DOHH2 (cell line): ENCODE data around the gene DCLK1.

ENCODE experiments used
- H3F3A ChIP-seq: fragments of 200-600 bp; sonication (generic), shearing (Covaris generic); 2 replicates; pipeline ENCODE4 v1.6.0; 2016; ENCODE audit warnings: antibody characterized with exemption, mild to moderate bottlenecking; ENCODE audit not compliant: control insufficient read depth, insufficient read depth
- H3K27ac ChIP-seq: fragments of 200-600 bp; sonication (generic); 2 replicates; pipeline ENCODE4 v1.5.1; 2014; ENCODE audit warnings: low read depth, mild to moderate bottlenecking, low read length, moderate library complexity
- H3K27me3 ChIP-seq: fragments of 200-600 bp; sonication (generic); 2 replicates; pipeline ENCODE4 v1.6.1; 2014; ENCODE audit warnings: mild to moderate bottlenecking, low read length, mixed read lengths; ENCODE audit not compliant: control insufficient read depth
- H3K36me3 ChIP-seq: fragments of 200-600 bp; sonication (generic); 2 replicates; pipeline ENCODE4 v1.6.1; 2014; ENCODE audit warnings: mild to moderate bottlenecking, low read length, moderate library complexity, mixed read lengths; ENCODE audit not compliant: control insufficient read depth
- H3K4me1 ChIP-seq: fragments of 200-600 bp; sonication (generic); 2 replicates; pipeline ENCODE4 v1.6.1; 2014; ENCODE audit warnings: mild to moderate bottlenecking, low read length, mixed read lengths; ENCODE audit not compliant: control insufficient read depth
- H3K4me2 ChIP-seq: fragments of 200-600 bp; sonication (generic); 2 replicates; pipeline ENCODE4 v1.6.0; 2014; ENCODE audit warnings: mild to moderate bottlenecking, low read length, moderate library complexity
- H3K4me3 ChIP-seq: fragments of 200-600 bp; sonication (generic); 2 replicates; pipeline ENCODE4 v1.5.1; 2014; ENCODE audit warnings: mild to moderate bottlenecking, low read length, mixed read lengths
- H3K79me2 ChIP-seq: fragments of 200-600 bp; sonication (generic); 2 replicates; pipeline ENCODE4 v1.6.1; 2014; ENCODE audit warnings: mild to moderate bottlenecking, low read length, mixed read lengths; ENCODE audit not compliant: control insufficient read depth
- H3K9me2 ChIP-seq: fragments of 200-600 bp; sonication (generic); replicated peaks from 2 replicates; pipeline ENCODE4 v1.6.1; 2014; ENCODE audit warnings: mild to moderate bottlenecking, low read length, mixed read lengths; ENCODE audit not compliant: control insufficient read depth
- H3K9me3 ChIP-seq: fragments of 200-600 bp; sonication (generic); 2 replicates; pipeline ENCODE4 v1.6.1; 2014; ENCODE audit warnings: antibody characterized with exemption, low read length, mixed read lengths; ENCODE audit not compliant: control insufficient read depth, insufficient read depth
- H4K20me1 ChIP-seq: fragments of 200-600 bp; sonication (generic); 2 replicates; pipeline ENCODE4 v1.6.0; 2014; ENCODE audit warnings: low read depth, mild to moderate bottlenecking, antibody characterized with exemption, low read length, moderate library complexity; ENCODE audit not compliant: control insufficient read depth, insufficient read depth
- EZH2phosphoT487 ChIP-seq: fragments of 200-600 bp; sonication (generic); IDR thresholded peaks from 2 replicates; pipeline ENCODE4 v1.6.1; 2017; ENCODE audit warnings: borderline replicate concordance, mild to moderate bottlenecking, antibody characterized with exemption, low read length, moderate library complexity, mixed read lengths
- TF ChIP-seq, protein P1 (sequence below): fragments of 200-600 bp; sonication (generic); IDR thresholded peaks from one replicate; pipeline ENCODE4 v1.5.1; 2014; ENCODE audit warnings: antibody characterized with exemption, mild to moderate bottlenecking, low read depth, low read length; ENCODE audit not compliant: poor library complexity, severe bottlenecking

DCLK1 gene

DNA sequence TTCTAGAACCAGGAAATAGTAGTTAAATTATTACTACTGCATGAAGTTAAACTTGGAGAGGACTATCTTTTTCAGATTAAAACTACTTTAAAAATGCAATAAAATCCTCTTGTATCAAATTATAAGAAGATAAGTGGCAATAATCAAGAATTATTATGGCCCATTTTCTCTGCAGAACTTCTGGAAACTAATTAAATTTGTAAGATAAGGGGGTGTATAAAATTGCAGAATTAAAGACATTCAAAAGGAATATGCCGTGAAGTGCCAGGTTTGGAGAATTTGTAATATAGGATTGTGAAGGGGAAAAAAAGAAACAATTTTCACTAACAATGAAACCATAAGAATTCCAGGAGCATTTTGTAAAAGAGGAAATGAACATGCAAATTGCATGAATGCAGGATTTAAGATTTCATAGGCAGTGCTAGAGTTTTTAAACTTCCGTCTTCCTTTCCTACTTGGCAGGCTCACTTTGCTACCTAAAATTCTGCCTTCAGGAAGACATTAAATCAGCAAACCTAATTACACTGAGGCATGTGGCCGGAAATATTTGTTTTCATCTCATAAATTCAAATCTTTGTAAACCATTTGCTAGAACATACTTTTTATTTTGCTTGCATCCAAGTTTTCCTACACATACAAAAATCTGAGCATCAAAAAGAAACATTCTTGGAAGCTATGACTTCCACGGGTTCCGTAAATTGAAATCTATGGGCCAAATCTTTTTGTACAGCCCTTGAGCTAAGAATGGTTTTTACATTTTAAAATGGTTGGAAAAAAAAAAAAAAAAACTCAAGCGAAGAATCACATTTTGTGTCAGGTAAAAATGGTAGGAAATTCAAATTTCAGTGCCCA, 166.9 kb downstream of the DCLK1 start:
- Histone ChIP-seq H3K9me2 (no peaks in the 10 kb centered on the region), H3K4me3 (no peak overlapping the region), H3K79me2 (no peaks in the 10 kb centered on the region), H3K27me3 (no peaks in the 10 kb centered on the region), H3K4me1 (no peaks in the 10 kb centered on the region), H3K27ac (no peak overlapping the region), H3F3A (no peaks in the 10 kb centered on the region), H3K4me2 (no peak overlapping the region), H3K9me3 (no peaks in the 10 kb centered on the region), H3K36me3 (no peaks in the 10 kb centered on the region), H4K20me1 (no peaks in the 10 kb centered on the region)
- TF ChIP-seq, protein P1, sequence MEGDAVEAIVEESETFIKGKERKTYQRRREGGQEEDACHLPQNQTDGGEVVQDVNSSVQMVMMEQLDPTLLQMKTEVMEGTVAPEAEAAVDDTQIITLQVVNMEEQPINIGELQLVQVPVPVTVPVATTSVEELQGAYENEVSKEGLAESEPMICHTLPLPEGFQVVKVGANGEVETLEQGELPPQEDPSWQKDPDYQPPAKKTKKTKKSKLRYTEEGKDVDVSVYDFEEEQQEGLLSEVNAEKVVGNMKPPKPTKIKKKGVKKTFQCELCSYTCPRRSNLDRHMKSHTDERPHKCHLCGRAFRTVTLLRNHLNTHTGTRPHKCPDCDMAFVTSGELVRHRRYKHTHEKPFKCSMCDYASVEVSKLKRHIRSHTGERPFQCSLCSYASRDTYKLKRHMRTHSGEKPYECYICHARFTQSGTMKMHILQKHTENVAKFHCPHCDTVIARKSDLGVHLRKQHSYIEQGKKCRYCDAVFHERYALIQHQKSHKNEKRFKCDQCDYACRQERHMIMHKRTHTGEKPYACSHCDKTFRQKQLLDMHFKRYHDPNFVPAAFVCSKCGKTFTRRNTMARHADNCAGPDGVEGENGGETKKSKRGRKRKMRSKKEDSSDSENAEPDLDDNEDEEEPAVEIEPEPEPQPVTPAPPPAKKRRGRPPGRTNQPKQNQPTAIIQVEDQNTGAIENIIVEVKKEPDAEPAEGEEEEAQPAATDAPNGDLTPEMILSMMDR = no peak
- no peak for TF ChIP-seq EZH2phosphoT487

DNA sequence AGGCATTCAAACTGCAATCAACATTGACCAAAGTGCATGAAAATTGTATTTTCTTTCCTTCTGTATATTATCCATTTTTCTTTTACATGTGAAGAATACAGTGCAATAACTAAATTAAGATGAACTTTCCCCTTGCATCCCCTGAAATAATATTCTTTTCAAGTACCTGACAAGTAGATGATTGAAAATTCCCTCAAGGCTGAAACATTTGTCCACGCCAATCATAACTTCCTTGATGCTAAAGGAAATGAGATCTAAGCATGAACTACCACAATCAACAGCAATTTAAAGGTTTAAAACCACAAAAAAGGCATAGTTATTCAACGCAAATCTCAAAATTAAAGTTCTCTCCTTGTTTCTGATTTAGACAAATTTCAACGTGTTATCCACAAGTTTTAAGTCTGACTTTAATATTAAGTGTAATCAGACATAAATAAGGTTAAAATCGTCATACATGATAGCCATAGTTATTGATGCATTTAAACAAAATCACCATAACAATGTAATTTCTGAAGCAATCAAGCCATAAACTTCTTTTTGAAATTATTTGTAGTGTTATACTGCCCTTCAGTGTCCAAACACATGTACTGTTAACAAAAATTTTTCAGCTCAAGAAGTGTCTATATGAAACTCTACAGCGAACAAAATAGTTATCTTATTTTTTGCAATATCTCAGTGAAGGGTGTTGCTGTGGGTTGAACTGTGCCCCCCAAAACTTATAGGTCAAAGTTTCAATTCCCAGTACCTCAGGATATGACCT, 169.5 kb downstream of the DCLK1 start:
- H3F3A ChIP-seq = no peaks in the 10 kb centered on the region
- H3K27me3 ChIP-seq = no peaks in the 10 kb centered on the region
- H3K4me3 ChIP-seq = no peak overlapping the region
- no peaks in the 10 kb centered on the region for H3K4me1 ChIP-seq
- peaks cover 6% of the 10 kb centered on the region; the same call in 1 of the 2 replicates for H3K9me3 ChIP-seq
- H4K20me1 ChIP-seq = no peaks in the 10 kb centered on the region
- no peaks in the 10 kb centered on the region for H3K36me3 ChIP-seq
- no peaks in the 10 kb centered on the region for H3K9me2 ChIP-seq
- no peaks in the 10 kb centered on the region for H3K79me2 ChIP-seq
- no peak overlapping the region for H3K27ac ChIP-seq
- no peak overlapping the region for H3K4me2 ChIP-seq
- TF ChIP-seq EZH2phosphoT487 = no peak
- TF ChIP-seq, protein P1 = no peak

DNA sequence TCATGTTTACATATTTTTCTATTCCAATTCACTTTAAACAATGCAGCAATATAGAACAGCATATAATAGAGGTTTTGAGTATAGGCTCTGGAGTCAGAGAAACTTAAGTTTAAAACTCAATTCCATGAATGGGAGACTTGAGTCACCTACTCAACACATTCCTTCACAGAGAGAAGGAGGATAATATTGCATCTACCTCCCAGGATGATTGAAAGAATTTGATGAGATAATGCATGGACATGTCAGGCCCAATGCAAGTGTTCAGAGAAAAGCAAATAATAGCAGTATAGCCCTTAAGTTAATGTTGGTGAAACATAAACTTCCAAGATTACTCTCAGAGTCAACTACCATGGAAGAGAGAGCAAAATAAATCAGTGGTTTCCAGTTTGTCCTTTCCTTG, 170.2 kb downstream of the DCLK1 start:
- no peaks in the 10 kb centered on the region for H4K20me1 ChIP-seq
- H3K27me3 ChIP-seq = no peaks in the 10 kb centered on the region
- H3K4me2 ChIP-seq = no peak overlapping the region
- no peaks in the 10 kb centered on the region for H3K79me2 ChIP-seq
- TF ChIP-seq, protein P1 = no peak
- no peak for TF ChIP-seq EZH2phosphoT487
- H3F3A ChIP-seq = no peaks in the 10 kb centered on the region
- H3K4me1 ChIP-seq = no peaks in the 10 kb centered on the region
- H3K9me3 ChIP-seq = peaks cover 6% of the 10 kb centered on the region; the same call in 1 of the 2 replicates
- H3K36me3 ChIP-seq = no peaks in the 10 kb centered on the region
- H3K4me3 ChIP-seq = no peak overlapping the region
- no peaks in the 10 kb centered on the region for H3K9me2 ChIP-seq
- H3K27ac ChIP-seq = no peak overlapping the region
